ENCODE results near the gene SLFN11. TPM values are rescaled to one million over a fixed set of nuclear protein-coding genes. Genes with fewer than 3 reads are reported as not detected.
A peak's percentile ranks its signal among the peaks of the same experiment; 100 is the strongest.
"Not testable (repeated sequence)": the region's sequence is repeated elsewhere in the genome, so short reads cannot be mapped to it uniquely, and the experiment has no call there.

SLFN11 gene, protein sequence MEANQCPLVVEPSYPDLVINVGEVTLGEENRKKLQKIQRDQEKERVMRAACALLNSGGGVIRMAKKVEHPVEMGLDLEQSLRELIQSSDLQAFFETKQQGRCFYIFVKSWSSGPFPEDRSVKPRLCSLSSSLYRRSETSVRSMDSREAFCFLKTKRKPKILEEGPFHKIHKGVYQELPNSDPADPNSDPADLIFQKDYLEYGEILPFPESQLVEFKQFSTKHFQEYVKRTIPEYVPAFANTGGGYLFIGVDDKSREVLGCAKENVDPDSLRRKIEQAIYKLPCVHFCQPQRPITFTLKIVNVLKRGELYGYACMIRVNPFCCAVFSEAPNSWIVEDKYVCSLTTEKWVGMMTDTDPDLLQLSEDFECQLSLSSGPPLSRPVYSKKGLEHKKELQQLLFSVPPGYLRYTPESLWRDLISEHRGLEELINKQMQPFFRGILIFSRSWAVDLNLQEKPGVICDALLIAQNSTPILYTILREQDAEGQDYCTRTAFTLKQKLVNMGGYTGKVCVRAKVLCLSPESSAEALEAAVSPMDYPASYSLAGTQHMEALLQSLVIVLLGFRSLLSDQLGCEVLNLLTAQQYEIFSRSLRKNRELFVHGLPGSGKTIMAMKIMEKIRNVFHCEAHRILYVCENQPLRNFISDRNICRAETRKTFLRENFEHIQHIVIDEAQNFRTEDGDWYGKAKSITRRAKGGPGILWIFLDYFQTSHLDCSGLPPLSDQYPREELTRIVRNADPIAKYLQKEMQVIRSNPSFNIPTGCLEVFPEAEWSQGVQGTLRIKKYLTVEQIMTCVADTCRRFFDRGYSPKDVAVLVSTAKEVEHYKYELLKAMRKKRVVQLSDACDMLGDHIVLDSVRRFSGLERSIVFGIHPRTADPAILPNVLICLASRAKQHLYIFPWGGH
- total RNA-seq: 23.8 and 27.5 TPM in 2 replicates
- long read RNA-seq, full-length matches to known transcripts: 3 of 26 reads
- long read RNA-seq, partial matches to known transcripts: 5 of 26 reads
- long read RNA-seq, other reads (novel, unspliced or antisense): 18 of 26 reads

GRCh38 chr17:35373534-35373983, at the start of gene SLFN11:
TSS of gene SLFN11 (minus strand) at chr17:35373621. CDS start at chr17:35363807, 9,814 bp downstream.
- Mint-ChIP-seq H3K27me3 (ENCODE audit: unreplicated experiment) (peaks cover 53% of the 10 kb centered on the region), H3K4me1 (ENCODE audit: unreplicated experiment) (peaks cover 32% of the 10 kb centered on the region), H3K27ac (ENCODE audit: unreplicated experiment) (peak within 1 kb of the TSS; percentile 97)

DNA sequence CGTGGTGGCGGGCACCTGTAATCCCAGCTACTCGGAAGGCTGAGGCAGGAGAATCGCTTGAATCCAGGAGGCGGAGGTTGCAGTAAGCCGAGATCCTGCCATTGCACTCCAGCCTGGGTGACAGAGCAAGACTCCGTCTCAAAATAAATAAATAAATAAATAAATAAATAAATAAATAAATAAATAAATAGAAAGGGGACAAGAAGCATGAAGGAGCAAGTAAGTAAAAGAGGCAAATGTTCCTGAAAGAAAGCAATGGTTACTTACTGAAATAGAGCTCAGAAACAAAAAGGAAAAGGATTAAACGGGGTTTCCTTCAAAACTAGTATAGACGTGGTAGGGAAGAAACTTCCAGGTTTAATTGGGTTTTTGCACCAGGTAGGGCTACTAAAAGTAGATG, 47.6 kb upstream of the SLFN11 start:
- H3K27me3 Mint-ChIP-seq (ENCODE audit: unreplicated experiment); H3K9me3 Mint-ChIP-seq (ENCODE audit: unreplicated experiment); DNase-seq (ENCODE audit: extremely low spot score, unreplicated experiment); H3K4me1 Mint-ChIP-seq (ENCODE audit: unreplicated experiment); H3K4me3 Mint-ChIP-seq (ENCODE audit: unreplicated experiment); H3K27ac Mint-ChIP-seq (ENCODE audit: unreplicated experiment): not testable (repeated sequence)
- peaks cover 31% of the 10 kb centered on the region for H3K36me3 Mint-ChIP-seq (ENCODE audit: unreplicated experiment)

More at GRCh38 chr17:35373534-35373983, at the start of gene SLFN11:
- Mint-ChIP-seq H3K36me3 (ENCODE audit: unreplicated experiment) (peaks cover 4% of the 10 kb centered on the region), H3K9me3 (ENCODE audit: unreplicated experiment) (peaks cover 21% of the 10 kb centered on the region), H3K4me3 (ENCODE audit: unreplicated experiment) (peak within 1 kb of the TSS; percentile 90)
- peak; percentile 89 for DNase-seq (ENCODE audit: extremely low spot score, unreplicated experiment)
- TF ChIP-seq, protein P1, sequence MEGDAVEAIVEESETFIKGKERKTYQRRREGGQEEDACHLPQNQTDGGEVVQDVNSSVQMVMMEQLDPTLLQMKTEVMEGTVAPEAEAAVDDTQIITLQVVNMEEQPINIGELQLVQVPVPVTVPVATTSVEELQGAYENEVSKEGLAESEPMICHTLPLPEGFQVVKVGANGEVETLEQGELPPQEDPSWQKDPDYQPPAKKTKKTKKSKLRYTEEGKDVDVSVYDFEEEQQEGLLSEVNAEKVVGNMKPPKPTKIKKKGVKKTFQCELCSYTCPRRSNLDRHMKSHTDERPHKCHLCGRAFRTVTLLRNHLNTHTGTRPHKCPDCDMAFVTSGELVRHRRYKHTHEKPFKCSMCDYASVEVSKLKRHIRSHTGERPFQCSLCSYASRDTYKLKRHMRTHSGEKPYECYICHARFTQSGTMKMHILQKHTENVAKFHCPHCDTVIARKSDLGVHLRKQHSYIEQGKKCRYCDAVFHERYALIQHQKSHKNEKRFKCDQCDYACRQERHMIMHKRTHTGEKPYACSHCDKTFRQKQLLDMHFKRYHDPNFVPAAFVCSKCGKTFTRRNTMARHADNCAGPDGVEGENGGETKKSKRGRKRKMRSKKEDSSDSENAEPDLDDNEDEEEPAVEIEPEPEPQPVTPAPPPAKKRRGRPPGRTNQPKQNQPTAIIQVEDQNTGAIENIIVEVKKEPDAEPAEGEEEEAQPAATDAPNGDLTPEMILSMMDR (IDR thresholded peaks at IDR 0.05): no peak

DNA sequence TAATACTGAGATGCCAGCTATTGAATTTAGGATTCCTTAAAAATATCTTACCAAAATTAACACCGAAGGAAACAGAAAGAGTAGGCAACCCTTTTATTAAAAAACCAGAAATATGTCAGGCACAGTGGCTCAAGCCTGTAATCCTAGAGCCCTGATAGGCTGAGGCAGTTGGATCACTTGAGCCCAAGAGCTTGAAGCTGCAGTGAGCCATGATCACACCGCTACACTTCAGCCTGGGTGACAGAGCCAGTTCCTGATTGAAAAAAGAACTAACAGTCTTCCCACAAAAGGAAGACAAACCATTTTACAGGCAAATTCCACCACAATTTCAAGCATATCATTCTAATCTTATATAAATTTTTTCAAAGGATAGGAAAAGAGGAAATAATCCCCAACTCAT, 43.2 kb upstream of the SLFN11 start:
- peaks cover 52% of the 10 kb centered on the region for H3K36me3 Mint-ChIP-seq (ENCODE audit: unreplicated experiment)
- no peaks in the 10 kb centered on the region for H3K4me1 Mint-ChIP-seq (ENCODE audit: unreplicated experiment)
- TF ChIP-seq, protein P1 (IDR thresholded peaks at IDR 0.05): no peak
- H3K27me3 Mint-ChIP-seq (ENCODE audit: unreplicated experiment): no peaks in the 10 kb centered on the region
- no peak overlapping the region for H3K27ac Mint-ChIP-seq (ENCODE audit: unreplicated experiment)
- H3K4me3 Mint-ChIP-seq (ENCODE audit: unreplicated experiment): no peak overlapping the region
- peaks cover 13% of the 10 kb centered on the region for H3K9me3 Mint-ChIP-seq (ENCODE audit: unreplicated experiment)
- DNase-seq (ENCODE audit: extremely low spot score, unreplicated experiment): no peak

DNA sequence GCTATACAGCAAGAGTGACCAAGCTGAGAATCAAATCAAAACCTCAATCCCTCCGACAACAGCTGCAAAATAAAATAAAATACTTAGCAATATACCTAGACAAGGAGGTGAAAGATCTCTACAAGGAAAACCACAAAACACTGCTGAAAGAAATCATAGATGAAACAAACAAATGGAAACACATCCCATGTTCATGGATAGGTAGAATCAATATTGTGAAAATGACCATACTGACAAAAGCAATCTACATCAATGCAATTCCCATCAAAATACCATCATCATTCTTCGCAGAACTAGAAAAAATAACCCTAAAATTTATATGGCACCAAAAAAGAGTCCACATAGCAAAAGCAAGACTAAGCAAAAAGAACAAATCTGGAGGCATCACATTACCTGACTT, 41.3 kb upstream of the SLFN11 start:
- H3K4me1 Mint-ChIP-seq (ENCODE audit: unreplicated experiment); H3K27ac Mint-ChIP-seq (ENCODE audit: unreplicated experiment); DNase-seq (ENCODE audit: extremely low spot score, unreplicated experiment); H3K27me3 Mint-ChIP-seq (ENCODE audit: unreplicated experiment); H3K4me3 Mint-ChIP-seq (ENCODE audit: unreplicated experiment): not testable (repeated sequence)
- H3K36me3 Mint-ChIP-seq (ENCODE audit: unreplicated experiment): peaks cover 61% of the 10 kb centered on the region
- H3K9me3 Mint-ChIP-seq (ENCODE audit: unreplicated experiment): peaks cover 13% of the 10 kb centered on the region

- DNase-seq (ENCODE audit: extremely low spot score, unreplicated experiment): no peak
- TF ChIP-seq, protein P1 (IDR thresholded peaks at IDR 0.05): no peak
- H3K4me1 Mint-ChIP-seq (ENCODE audit: unreplicated experiment): no peaks in the 10 kb centered on the region
- no peaks in the 10 kb centered on the region for H3K27me3 Mint-ChIP-seq (ENCODE audit: unreplicated experiment)
- peaks cover 15% of the 10 kb centered on the region for H3K9me3 Mint-ChIP-seq (ENCODE audit: unreplicated experiment)
- H3K27ac Mint-ChIP-seq (ENCODE audit: unreplicated experiment): no peak overlapping the region
- H3K36me3 Mint-ChIP-seq (ENCODE audit: unreplicated experiment): peaks cover 61% of the 10 kb centered on the region
- H3K4me3 Mint-ChIP-seq (ENCODE audit: unreplicated experiment): no peak overlapping the region
Observed at GRCh38 chr17:35414247-35414646, 40.8 kb upstream of the SLFN11 start.
